Left renal pelvis (tissue), 4 donors: ENCODE data around the gene OR5T2. TPM values are rescaled to one million over a fixed set of nuclear protein-coding genes. Genes with fewer than 3 reads are reported as not detected.
"Not testable (repeated sequence)": the region's sequence is repeated elsewhere in the genome, so short reads cannot be mapped to it uniquely, and the experiment has no call there.

Experiments used
- DNase-seq, 4 donors: peaks; one replicate each; pipeline ENCODE4 v3.0.0-alpha.2; 2013; ENCODE audit warnings: low read depth in 4 of 4, low spot score in 3 of 4
- polyA plus RNA-seq, 4 donors: library from polyadenylated mRNA; unstranded; fragments of 120-200 nt; gene quantifications; one replicate each; pipeline ENCODE4 v1.2.1, GENCODE V29; 2013; ENCODE audit not compliant: insufficient read length in 4 of 4

Gene OR5T2
- not detected for polyA plus RNA-seq

DNA sequence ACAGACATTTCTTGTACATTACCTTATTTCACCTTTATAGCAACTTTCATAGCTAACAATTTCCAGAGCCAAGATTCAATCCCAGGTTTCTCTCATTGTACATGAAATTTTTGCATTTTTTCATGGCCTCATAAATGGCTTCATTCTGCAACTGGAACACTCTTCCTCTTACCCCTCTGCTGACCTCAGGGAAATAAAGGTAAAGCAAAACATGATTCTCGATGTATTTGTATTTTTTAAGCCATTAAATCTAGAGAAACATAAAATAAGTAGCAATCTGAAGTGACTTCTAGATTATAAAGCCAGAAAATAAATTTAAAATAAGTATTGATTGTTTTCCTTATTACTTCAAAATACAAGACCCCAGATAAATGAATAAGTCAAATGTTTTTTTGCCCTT, at the start of gene OR5T2:
Gene OR5T2 (minus strand): TSS at position 101 of the 400 bp plus-strand sequence. CDS start 1,193 bp downstream, outside the sequence.
- no peak for DNase-seq

DNA sequence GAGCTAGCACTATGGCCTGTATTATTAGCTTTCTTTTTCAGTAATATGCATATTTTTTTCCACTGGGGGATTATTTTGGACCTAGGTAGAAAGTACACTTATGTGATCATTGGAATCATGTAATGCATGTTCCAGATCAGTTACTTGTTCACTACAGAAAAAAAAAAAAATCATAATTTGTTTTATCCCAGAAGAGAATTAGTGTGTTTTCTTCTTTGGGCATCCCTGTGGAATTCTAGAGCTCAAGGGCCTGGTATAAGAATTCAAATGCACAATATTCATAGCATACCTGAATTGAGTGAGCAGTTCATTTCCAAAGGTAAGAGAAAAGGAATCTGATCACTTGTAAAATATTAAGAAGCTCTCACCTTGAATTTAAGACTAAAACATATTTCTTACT, 39.8 kb upstream of the OR5T2 start, which contains the start of gene OR5T1:
Gene OR5T1 (plus strand): TSS at position 301 of the 400 bp plus-strand sequence. CDS start 1,485 bp downstream, outside the sequence.
- no peak for DNase-seq

- no peak for DNase-seq
Observed at GRCh38 chr11:56271092-56271491, 37.0 kb upstream of the OR5T2 start.

DNA sequence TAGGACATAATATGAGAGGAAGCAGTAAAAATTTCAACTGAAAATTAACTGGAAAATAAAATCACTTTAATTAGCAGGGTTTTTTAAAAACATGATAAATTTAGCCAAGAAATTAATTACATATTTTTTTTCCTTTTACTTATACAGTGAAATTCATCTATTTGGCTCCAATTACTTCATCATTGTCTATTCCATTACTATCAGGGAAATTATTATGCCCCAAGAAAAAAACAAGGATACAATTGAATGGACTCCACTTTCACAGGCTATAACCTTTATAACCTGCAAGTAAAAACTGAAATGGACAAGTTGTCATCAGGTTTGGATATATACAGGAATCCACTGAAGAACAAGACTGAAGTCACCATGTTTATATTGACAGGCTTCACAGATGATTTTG, 17.9 kb upstream of the OR5T2 start, which contains the start of gene OR5T3:
Gene OR5T3 (plus strand): TSS at position 301 of the 400 bp plus-strand sequence. CDS start 0 bp downstream, at position 301.
- no peak for DNase-seq

GRCh38 chr11:56219735-56220134, 14.3 kb downstream of the OR5T2 start:
- DNase-seq = not testable (repeated sequence)

- DNase-seq = no peak
Observed at GRCh38 chr11:56214537-56214936, 19.5 kb downstream of the OR5T2 start.

- no peak for DNase-seq
Observed at GRCh38 chr11:56207790-56208189, 26.3 kb downstream of the OR5T2 start.

GRCh38 chr11:56197367-56197766, 36.7 kb downstream of the OR5T2 start:
- no peak for DNase-seq

DNA sequence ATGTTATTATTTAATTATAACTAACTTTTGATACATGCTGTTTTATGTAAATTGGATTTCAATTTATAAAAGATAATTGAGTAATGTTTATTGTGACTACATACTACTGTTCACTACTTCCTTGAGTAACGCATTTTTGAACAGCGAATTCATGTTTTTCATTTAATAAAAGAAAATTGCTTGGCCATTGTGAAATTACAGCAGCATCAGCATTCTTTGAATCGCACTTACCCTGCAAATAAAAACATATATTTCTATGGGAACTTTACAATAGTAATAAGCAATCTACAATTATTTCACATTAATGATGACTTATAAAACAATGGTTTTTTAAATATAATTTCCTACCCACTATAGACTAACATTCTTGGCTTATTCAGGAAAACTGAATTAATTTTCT, 37.4 kb downstream of the OR5T2 start:
- DNase-seq = no peak

DNA sequence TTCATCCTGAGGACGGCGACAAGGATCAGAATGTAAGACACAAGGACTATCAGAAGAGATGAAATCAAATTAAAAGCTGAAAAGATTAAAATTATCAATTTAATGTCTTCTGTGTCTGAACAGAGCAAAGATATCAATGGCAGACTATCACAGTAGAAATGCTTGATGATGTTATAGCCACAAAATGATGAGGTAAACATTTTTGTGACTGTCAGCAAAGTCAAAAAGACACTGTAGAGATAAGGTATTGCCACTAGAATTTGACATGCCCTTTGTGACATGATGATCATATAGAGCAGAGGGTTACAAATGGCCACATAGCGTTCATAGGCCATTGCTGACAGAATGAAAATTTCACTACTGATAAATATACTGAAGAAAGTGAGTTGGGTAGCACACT, 45.5 kb downstream of the OR5T2 start:
- DNase-seq = no peak

GRCh38 chr11:56183459-56183858, 50.6 kb downstream of the OR5T2 start:
- no peak for DNase-seq

Other genes with a start within 250 kb of the OR5T2 start
- gene OR5F1, start 239.6 kb downstream of the OR5T2 start, polyA plus RNA-seq = not detected
- gene OR5AS1, start 206.6 kb downstream of the OR5T2 start, polyA plus RNA-seq = under 1 TPM; 0.01 to 0.03 (median 0.03) TPM
- not detected for gene OR8I2, start 140.9 kb downstream of the OR5T2 start, polyA plus RNA-seq
- under 1 TPM in 2 of 4 donors, not detected in 2; 0.04 to 0.09 TPM for gene OR8H2, start 130.6 kb downstream of the OR5T2 start, polyA plus RNA-seq
- gene OR8H3, start 111.9 kb downstream of the OR5T2 start, polyA plus RNA-seq = not detected
- not detected for gene OR8J3, start 94.1 kb downstream of the OR5T2 start, polyA plus RNA-seq
- gene OR8K5, start 73.9 kb downstream of the OR5T2 start, polyA plus RNA-seq = not detected
- gene OR5J2, start 57.6 kb downstream of the OR5T2 start, polyA plus RNA-seq = not detected
- not detected for gene OR5T3, start 18.0 kb upstream of the OR5T2 start, polyA plus RNA-seq
- not detected for gene OR5T1, start 39.9 kb upstream of the OR5T2 start, polyA plus RNA-seq
- not detected for gene OR8H1, start 58.0 kb upstream of the OR5T2 start, polyA plus RNA-seq
- gene OR8K3, start 80.9 kb upstream of the OR5T2 start, polyA plus RNA-seq = not detected
- gene OR8K1, start 111.8 kb upstream of the OR5T2 start, polyA plus RNA-seq = not detected
- not detected for gene OR8J1, start 120.0 kb upstream of the OR5T2 start, polyA plus RNA-seq
- gene OR8U1, start 141.4 kb upstream of the OR5T2 start, polyA plus RNA-seq = not detected
- not detected for gene OR5AL1, start 178.4 kb upstream of the OR5T2 start, polyA plus RNA-seq
- not detected for gene OR5M3, start 239.1 kb upstream of the OR5T2 start, polyA plus RNA-seq